Chondrocyte (in vitro differentiated cells): ENCODE measurements around the gene WDR20. TPM values are rescaled to one million over a fixed set of nuclear protein-coding genes. Genes with fewer than 3 reads are reported as not detected.

ENCODE experiments used
- DNase-seq: peaks from one replicate; pipeline ENCODE4 v3.0.0; 2021; ENCODE audit warnings: mixed read lengths, low spot score
- H3K27ac Mint-ChIP-seq: one replicate; pipeline ENCODE4 v1.8.0; 2021; ENCODE audit warnings: mild to moderate bottlenecking, moderate library complexity, mixed read lengths; ENCODE audit not compliant: unreplicated experiment
- H3K27me3 Mint-ChIP-seq: 2 replicates; pipeline ENCODE4 v1.8.0; 2021; ENCODE audit warnings: low read depth, mixed read lengths
- H3K36me3 Mint-ChIP-seq: 2 replicates; pipeline ENCODE4 v1.8.0; 2021; ENCODE audit warnings: low read depth, mixed read lengths
- H3K4me1 Mint-ChIP-seq: 2 replicates; pipeline ENCODE4 v1.8.0; 2021; ENCODE audit warnings: low read depth, mild to moderate bottlenecking, mixed read lengths
- H3K4me3 Mint-ChIP-seq: one replicate; pipeline ENCODE4 v1.8.0; 2021; ENCODE audit warnings: mild to moderate bottlenecking, moderate library complexity, mixed read lengths; ENCODE audit not compliant: unreplicated experiment
- H3K9me3 Mint-ChIP-seq: 2 replicates; pipeline ENCODE4 v1.8.0; 2021; ENCODE audit warnings: low read depth, mixed read lengths
- total RNA-seq: library from RNA; stranded (reverse); gene quantifications from 3 replicates; pipeline ENCODE4 v1.2.1, GENCODE V29; 2021
- TF ChIP-seq, protein P1 (sequence below): fragments of 200-600 bp; sonication (generic); IDR thresholded peaks from 2 replicates; pipeline ENCODE4 v1.5.0; 2021; ENCODE audit warnings: antibody characterized with exemption, mild to moderate bottlenecking, moderate library complexity

WDR20 gene
- total RNA-seq, 1 donor from 2014 or later, result 23.0 TPM

DNA sequence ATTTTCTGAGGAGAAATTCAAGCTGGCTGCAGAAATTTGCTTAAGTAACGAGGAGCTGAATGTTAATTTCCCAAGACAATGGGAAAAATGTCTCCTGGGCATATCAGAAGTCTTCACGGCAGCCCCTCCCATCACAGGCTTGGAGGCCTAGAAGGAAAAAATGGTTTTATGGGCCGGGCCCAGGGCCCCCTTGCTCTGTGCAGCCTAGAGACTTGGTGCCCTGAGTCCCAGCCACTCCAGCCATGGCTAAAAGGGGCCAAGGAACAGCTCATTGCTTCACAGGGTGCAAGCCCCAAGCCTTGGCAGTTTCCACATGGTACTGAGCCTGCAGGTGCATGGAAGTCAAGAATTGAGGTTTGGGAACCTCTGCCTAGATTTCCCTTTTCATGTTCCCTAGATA, 28.6 kb upstream of the WDR20 start:
- no peaks in the 10 kb centered on the region for H3K36me3 Mint-ChIP-seq
- H3K4me1 Mint-ChIP-seq, result no peaks in the 10 kb centered on the region
- no peak overlapping the region for H3K27ac Mint-ChIP-seq
- TF ChIP-seq, protein P1, sequence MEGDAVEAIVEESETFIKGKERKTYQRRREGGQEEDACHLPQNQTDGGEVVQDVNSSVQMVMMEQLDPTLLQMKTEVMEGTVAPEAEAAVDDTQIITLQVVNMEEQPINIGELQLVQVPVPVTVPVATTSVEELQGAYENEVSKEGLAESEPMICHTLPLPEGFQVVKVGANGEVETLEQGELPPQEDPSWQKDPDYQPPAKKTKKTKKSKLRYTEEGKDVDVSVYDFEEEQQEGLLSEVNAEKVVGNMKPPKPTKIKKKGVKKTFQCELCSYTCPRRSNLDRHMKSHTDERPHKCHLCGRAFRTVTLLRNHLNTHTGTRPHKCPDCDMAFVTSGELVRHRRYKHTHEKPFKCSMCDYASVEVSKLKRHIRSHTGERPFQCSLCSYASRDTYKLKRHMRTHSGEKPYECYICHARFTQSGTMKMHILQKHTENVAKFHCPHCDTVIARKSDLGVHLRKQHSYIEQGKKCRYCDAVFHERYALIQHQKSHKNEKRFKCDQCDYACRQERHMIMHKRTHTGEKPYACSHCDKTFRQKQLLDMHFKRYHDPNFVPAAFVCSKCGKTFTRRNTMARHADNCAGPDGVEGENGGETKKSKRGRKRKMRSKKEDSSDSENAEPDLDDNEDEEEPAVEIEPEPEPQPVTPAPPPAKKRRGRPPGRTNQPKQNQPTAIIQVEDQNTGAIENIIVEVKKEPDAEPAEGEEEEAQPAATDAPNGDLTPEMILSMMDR, result no peak
- no peaks in the 10 kb centered on the region for H3K27me3 Mint-ChIP-seq
- peaks cover 3% of the 10 kb centered on the region for H3K9me3 Mint-ChIP-seq
- no peak overlapping the region for H3K4me3 Mint-ChIP-seq
- no peak for DNase-seq

DNA sequence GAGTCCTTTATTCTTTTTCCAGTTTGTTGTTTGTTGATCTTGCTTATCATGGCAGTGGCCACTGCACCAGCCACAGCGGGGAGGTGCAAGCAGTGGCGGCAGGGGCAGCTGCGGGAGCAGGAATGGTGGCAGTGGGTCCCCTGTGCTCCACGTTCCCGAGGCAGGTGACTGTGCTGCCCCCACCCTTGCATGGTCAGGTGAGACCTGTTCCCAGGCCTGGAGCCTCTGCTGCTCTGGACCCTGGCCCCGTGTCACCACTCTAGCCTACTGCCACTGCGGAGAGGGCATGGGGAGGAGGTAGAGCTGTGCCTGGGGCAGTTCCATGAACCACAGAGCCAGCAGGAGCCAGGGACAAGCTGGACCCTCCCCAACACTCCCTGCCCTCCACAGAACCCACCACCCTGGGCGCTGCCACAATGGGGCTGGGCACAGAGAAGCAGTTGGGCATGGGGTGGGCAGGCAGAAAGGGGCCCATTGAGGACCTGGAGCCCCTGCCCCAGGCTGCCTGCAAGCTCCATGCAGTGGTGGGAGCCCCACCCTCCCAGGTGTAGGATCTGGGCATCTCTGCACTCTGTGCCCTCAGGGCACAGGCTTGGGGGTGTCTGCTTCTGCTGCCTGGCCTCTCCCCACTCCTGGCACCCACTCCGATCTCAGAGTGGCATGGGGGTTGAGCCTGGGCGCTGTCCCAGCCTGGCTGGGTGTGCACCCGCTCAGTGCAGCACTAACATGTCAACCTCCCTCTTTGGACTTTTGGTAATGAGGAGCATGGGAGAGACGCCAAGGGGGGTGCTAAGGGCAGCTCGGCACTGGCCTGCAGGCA, 23.1 kb upstream of the WDR20 start:
- Mint-ChIP-seq H3K27ac (no peak overlapping the region), H3K36me3 (no peaks in the 10 kb centered on the region), H3K4me1 (no peaks in the 10 kb centered on the region), H3K4me3 (no peak overlapping the region), H3K27me3 (no peaks in the 10 kb centered on the region), H3K9me3 (no peaks in the 10 kb centered on the region)
- no peak for DNase-seq
- TF ChIP-seq, protein P1, result no peak

DNA sequence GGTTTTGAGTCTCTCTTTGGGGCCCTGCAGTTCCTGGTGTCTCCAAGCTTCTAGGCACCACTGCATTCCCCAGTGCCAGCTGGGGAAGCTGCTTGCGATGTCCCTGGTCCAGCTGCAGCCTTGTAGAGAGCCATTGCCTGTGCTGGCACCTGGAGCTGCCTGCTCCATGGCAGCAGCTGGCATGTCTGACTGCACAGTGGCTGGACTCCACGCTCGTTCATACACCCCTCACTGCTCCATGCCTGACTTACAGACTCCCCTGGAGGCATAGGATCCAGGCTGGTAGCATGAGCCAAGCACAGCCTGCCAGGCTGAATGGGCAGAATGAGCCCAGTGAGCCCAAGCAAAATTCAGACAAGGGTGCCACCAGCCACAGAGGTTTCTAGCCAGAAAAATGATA, 21.8 kb upstream of the WDR20 start:
- no peak overlapping the region for H3K27ac Mint-ChIP-seq
- H3K9me3 Mint-ChIP-seq, result no peaks in the 10 kb centered on the region
- no peak overlapping the region for H3K4me3 Mint-ChIP-seq
- H3K27me3 Mint-ChIP-seq, result no peaks in the 10 kb centered on the region
- TF ChIP-seq, protein P1, result no peak
- H3K36me3 Mint-ChIP-seq, result no peaks in the 10 kb centered on the region
- no peaks in the 10 kb centered on the region for H3K4me1 Mint-ChIP-seq
- DNase-seq, result no peak

DNA sequence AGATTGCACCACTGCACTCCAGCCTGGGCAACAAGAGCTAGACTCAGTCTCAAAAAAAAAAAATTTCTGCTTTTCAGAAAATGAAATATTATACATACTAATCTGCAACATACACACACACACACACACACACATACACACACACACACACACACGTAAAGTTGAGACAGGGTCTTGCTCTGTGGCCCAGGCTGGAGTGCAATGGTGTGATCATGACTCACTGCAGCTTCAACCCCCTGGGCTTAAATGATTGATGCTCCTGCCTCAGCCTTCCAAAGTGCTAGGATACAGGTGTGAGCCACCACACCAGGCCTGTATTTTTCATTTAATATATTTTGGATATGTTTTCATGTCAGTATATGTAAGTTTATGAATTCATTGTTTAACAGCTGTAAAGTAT, 18.8 kb upstream of the WDR20 start:
- no peak for DNase-seq
- Mint-ChIP-seq H3K27me3 (no peaks in the 10 kb centered on the region), H3K27ac (no peak overlapping the region), H3K4me3 (no peak overlapping the region), H3K9me3 (no peaks in the 10 kb centered on the region), H3K4me1 (peaks cover 4% of the 10 kb centered on the region), H3K36me3 (no peaks in the 10 kb centered on the region)
- TF ChIP-seq, protein P1, result no peak

DNA sequence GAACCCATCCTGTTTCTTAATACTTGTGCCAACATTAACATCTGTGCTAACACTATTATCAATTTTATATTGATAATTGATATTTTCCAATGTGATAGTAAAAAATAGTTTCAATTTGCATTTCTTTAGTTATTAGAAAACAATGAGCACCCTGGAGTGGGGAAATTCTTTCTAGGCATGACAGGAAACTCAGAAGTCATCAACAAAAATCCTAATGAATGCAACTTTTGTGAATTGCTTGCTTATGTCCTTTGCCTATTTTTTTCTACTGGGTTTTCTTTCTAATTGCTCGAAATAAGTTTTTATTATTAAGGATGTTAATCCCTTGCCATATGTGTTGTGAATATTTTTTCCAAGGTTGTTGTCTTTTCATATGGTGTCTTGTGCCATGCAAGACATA, 18.1 kb upstream of the WDR20 start:
- Mint-ChIP-seq H3K9me3 (no peaks in the 10 kb centered on the region), H3K27ac (no peak overlapping the region), H3K27me3 (no peaks in the 10 kb centered on the region), H3K4me1 (peaks cover 4% of the 10 kb centered on the region), H3K36me3 (no peaks in the 10 kb centered on the region), H3K4me3 (no peak overlapping the region)
- TF ChIP-seq, protein P1, result no peak
- DNase-seq, result no peak
